Measurements from ENCODE around the gene TET2.
A peak's percentile ranks its signal among the peaks of the same experiment; 100 is the strongest.

Gene TET2

DNA sequence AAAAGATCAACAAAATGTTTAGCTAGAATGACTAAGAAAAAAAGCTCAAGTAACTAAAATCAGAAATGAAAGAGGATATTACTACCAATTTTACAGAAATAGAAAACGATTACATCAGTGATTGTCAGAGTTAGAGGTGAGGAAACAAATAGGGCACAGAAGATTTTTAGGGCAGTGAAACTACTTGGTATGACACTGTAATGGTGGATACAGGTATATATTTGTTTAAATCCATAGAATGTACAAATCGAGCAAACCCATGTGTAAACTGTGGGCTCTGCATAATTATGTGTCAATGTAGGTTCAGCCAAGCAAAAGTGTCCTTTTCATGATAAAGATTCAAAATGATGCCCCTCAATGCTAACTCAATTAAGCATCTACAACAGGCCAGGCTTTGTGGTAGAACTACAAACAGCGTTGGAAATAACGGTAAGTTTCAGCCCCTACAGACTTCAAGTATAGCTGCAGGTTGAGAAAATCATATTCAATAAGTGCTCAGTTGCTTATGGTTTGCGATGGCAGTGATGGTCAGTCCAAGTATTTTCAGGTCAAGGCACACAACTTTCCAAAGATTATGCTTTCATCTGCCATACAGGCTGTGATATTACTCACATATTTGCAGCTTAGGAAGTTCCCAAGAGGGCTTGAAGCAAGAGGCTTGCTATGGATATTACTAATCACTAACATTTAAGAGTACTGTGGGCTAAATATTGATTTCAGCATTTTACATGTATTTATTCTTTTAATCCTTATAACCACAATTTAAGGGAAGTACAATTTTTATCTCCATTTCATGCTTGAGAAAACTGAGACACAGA lies 158.6 kb downstream of the TET2 start:
- no peak for DNase-seq

GRCh38 chr4:105306158-105306781 lies 159.6 kb downstream of the TET2 start:
- DNase-seq: peak; percentile 38 to 68

DNA sequence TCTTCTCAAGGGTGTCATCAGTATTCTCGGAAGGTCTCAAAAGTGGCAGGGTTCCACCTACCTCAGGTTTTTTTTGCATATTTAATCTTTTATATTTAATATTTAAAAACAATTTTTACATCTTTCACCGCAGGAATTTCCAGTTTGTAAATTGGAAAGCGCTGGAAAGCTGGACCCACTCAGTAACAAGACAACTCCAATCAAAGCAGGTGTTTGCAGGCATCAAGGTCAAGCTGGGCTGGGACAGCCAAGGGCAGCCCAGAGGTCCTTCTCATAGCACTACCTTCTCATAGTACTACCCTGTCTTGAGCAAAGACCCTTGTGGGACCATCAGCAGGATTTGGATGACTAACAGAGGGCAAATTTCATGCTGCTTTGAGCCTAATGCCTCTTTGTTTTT lies 160.1 kb downstream of the TET2 start:
- no peak for DNase-seq

DNA sequence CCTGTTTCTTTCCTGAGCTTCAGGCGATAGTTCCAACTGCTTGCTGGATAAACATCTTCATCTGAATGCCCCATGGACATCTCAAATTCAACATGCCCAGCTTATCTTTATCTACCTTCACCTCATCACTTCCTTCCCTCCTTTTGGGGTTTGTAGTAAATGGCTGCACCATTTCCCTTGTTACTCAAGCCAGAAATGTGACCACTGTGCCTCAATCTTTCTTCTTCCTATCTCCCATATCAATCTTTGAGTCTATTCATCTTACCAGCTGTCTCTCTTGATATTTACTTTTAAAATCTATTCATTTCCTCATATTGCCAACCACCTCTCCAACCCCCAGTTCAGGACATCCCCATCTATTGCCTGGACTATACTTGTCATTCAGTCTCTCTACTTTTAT lies 171.8 kb downstream of the TET2 start:
- no peak for DNase-seq

DNA sequence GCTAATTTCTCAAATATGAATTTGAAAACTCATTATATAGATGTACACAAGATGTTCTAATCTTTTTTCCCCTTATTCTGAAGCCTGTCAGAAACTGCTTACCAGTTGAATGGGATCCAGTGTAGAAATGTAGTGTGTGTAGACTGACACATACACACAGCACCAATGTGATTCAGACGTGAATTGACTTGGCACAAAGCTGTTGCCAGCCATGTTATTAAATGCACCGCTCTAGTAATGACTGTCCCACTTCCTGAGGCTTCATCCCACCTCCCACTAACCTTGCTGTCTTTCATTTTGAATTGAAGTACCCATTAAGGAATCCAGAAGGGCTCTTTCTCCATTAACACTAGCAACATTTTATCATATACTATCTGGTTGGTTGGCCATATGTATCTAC lies 180.5 kb downstream of the TET2 start:
- no peak for DNase-seq

- DNase-seq: no peak
Measured at GRCh38 chr4:105327956-105328355, 181.3 kb downstream of the TET2 start.

GRCh38 chr4:105329081-105329480 lies 182.4 kb downstream of the TET2 start:
- no peak for DNase-seq
